ENCODE data around the gene NFKB2.
A peak's percentile ranks its signal among the peaks of the same experiment; 100 is the strongest.

The NFKB2 gene

GRCh38 chr10:102423372-102423968 lies 28.0 kb downstream of the NFKB2 start:
- no peak for DNase-seq (ENCODE audit: low read depth)

GRCh38 chr10:102424145-102424544 lies 28.6 kb downstream of the NFKB2 start:
- no peak for DNase-seq (ENCODE audit: low read depth)

GRCh38 chr10:102424916-102425315 lies 29.4 kb downstream of the NFKB2 start:
- DNase-seq (ENCODE audit: low read depth): no peak

- no peak for DNase-seq (ENCODE audit: low read depth)
Measured at GRCh38 chr10:102425444-102425843, 29.9 kb downstream of the NFKB2 start.

- DNase-seq (ENCODE audit: low read depth): no peak
Measured at GRCh38 chr10:102426803-102427287, 31.3 kb downstream of the NFKB2 start.

- DNase-seq (ENCODE audit: low read depth): no peak
Measured at GRCh38 chr10:102429468-102429867, 34.0 kb downstream of the NFKB2 start.

- no peak for DNase-seq (ENCODE audit: low read depth)
Measured at GRCh38 chr10:102431452-102432124, 36.1 kb downstream of the NFKB2 start.

GRCh38 chr10:102432162-102432950 lies 36.9 kb downstream of the NFKB2 start, which contains the start of gene CUEDC2:
TSS of gene CUEDC2 (minus strand) at chr10:102432574. CDS start at chr10:102425188, 7,386 bp downstream.
- peak; percentile 81 for DNase-seq (ENCODE audit: low read depth)

GRCh38 chr10:102433619-102434046 lies 38.1 kb downstream of the NFKB2 start:
- no peak for DNase-seq (ENCODE audit: low read depth)

- no peak for DNase-seq (ENCODE audit: low read depth)
Measured at GRCh38 chr10:102434394-102435132, 39.1 kb downstream of the NFKB2 start.

- no peak for DNase-seq (ENCODE audit: low read depth)
Measured at GRCh38 chr10:102435133-102435497, 39.6 kb downstream of the NFKB2 start.

- DNase-seq (ENCODE audit: low read depth): no peak
Measured at GRCh38 chr10:102435529-102436233, 40.2 kb downstream of the NFKB2 start.

- DNase-seq (ENCODE audit: low read depth): no peak
Measured at GRCh38 chr10:102436312-102436711, 40.8 kb downstream of the NFKB2 start.

- DNase-seq (ENCODE audit: low read depth): no peak
Measured at GRCh38 chr10:102437515-102437914, 42.0 kb downstream of the NFKB2 start.

- DNase-seq (ENCODE audit: low read depth): no peak
Measured at GRCh38 chr10:102438374-102438773, 42.9 kb downstream of the NFKB2 start.

- DNase-seq (ENCODE audit: low read depth): no peak
Measured at GRCh38 chr10:102444851-102445250, 49.3 kb downstream of the NFKB2 start.

- DNase-seq (ENCODE audit: low read depth): no peak
Measured at GRCh38 chr10:102449321-102450123, 54.0 kb downstream of the NFKB2 start.

GRCh38 chr10:102450124-102450373 lies 54.5 kb downstream of the NFKB2 start:
- DNase-seq (ENCODE audit: low read depth): no peak

- no peak for DNase-seq (ENCODE audit: low read depth)
Measured at GRCh38 chr10:102450374-102451104, 55.0 kb downstream of the NFKB2 start.

All from GM04503 (cell line).